EH (cell line): ENCODE results near the gene KAZALD1.
A peak's percentile ranks its signal among the peaks of the same experiment; 100 is the strongest.

ENCODE experiments used
- DNase-seq: peaks from one replicate; pipeline ENCODE4 v3.0.0-alpha.2; 2015; ENCODE audit warnings: low read depth

The KAZALD1 gene

GRCh38 chr10:101047961-101048892, 13.6 kb upstream of the KAZALD1 start:
- DNase-seq: no peak

GRCh38 chr10:101050208-101051069, 11.3 kb upstream of the KAZALD1 start:
- DNase-seq: peak; percentile 56

GRCh38 chr10:101052285-101052684, 9.5 kb upstream of the KAZALD1 start:
- peak; percentile 85 for DNase-seq

GRCh38 chr10:101053516-101053915, 8.3 kb upstream of the KAZALD1 start:
- peak; percentile 75 for DNase-seq

- DNase-seq: no peak
Measured at GRCh38 chr10:101054351-101054750, 7.4 kb upstream of the KAZALD1 start.

GRCh38 chr10:101054876-101055275, 6.9 kb upstream of the KAZALD1 start:
- DNase-seq: no peak

- no peak for DNase-seq
Measured at GRCh38 chr10:101055411-101055810, 6.4 kb upstream of the KAZALD1 start.

GRCh38 chr10:101056365-101057151, 5.2 kb upstream of the KAZALD1 start:
- DNase-seq: no peak

GRCh38 chr10:101060036-101060950, 1.5 kb upstream of the KAZALD1 start:
- DNase-seq: peak; percentile 97

- peak; percentile 96 for DNase-seq
Measured at GRCh38 chr10:101060951-101061623, 702 bp upstream of the KAZALD1 start.

GRCh38 chr10:101062232-101063049, 652 bp downstream of the KAZALD1 start:
- peak; percentile 43 for DNase-seq

- no peak for DNase-seq
Measured at GRCh38 chr10:101063050-101063525, 1.3 kb downstream of the KAZALD1 start.

- no peak for DNase-seq
Measured at GRCh38 chr10:101063548-101064414, 2.0 kb downstream of the KAZALD1 start.

- no peak for DNase-seq
Measured at GRCh38 chr10:101064415-101065030, 2.7 kb downstream of the KAZALD1 start.

GRCh38 chr10:101065481-101066145, 3.8 kb downstream of the KAZALD1 start:
- peak; percentile 52 for DNase-seq

- peak; percentile 75 for DNase-seq
Measured at GRCh38 chr10:101066146-101066895, 4.5 kb downstream of the KAZALD1 start.
